NB4 (cell line): ENCODE measurements around the gene LRRC34.

ENCODE experiments used
- CTCF ChIP-seq: IDR thresholded peaks from one replicate; pipeline ENCODE4 v1.5.1; 2012; ENCODE audit warnings: low read depth, low read length
- MAX ChIP-seq: IDR thresholded peaks from 2 replicates; pipeline ENCODE4 v1.6.1; 2011; ENCODE audit warnings: low read depth, low read length
- MYC ChIP-seq: IDR thresholded peaks from 2 replicates; pipeline ENCODE4 v1.6.1; 2011; ENCODE audit warnings: low read depth, low read length
- POLR2A ChIP-seq: IDR thresholded peaks from 2 replicates; pipeline ENCODE4 v1.6.1; 2011; ENCODE audit warnings: mild to moderate bottlenecking; ENCODE audit not compliant: insufficient read length; ENCODE audit errors: extremely low read depth

GRCh38 chr3:169759256-169759655, 53.4 kb downstream of the LRRC34 start:
- TF ChIP-seq CTCF (no peak), POLR2A (no peak), MAX (no peak), MYC (no peak)
